GM18909 (cell line): ENCODE results near the gene COL4A2.
A peak's percentile ranks its signal among the peaks of the same experiment; 100 is the strongest.
"Not testable (repeated sequence)": the region's sequence is repeated elsewhere in the genome, so short reads cannot be mapped to it uniquely, and the experiment has no call there.

Source experiments
- ATAC-seq: cut with Tn5 transposase; IDR thresholded peaks from one replicate; pipeline ENCODE4 v1.9.1; 2021; ENCODE audit warnings: mild to moderate bottlenecking; ENCODE audit not compliant: unreplicated experiment, poor library complexity

Gene COL4A2

DNA sequence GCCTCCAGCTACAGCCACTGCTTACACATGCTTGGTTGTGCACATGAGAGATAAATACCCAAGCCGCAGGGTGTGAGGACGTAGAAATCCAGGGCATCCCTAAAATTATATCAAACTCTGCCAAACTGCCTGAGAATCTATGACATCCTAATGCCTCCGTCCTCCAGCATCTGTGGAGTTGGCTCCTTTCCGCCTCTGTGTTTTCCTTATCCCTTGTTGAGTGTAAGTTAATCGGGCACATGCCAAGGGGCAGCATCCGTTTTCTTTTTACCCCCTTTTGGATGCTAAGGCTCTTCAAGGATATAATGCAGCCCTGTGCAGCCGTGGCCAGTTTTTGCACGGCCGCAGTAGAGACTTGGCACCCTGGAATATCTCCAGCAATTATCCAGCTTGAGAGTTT is 66.5 kb downstream of the COL4A2 start:
- ATAC-seq = no peak

DNA sequence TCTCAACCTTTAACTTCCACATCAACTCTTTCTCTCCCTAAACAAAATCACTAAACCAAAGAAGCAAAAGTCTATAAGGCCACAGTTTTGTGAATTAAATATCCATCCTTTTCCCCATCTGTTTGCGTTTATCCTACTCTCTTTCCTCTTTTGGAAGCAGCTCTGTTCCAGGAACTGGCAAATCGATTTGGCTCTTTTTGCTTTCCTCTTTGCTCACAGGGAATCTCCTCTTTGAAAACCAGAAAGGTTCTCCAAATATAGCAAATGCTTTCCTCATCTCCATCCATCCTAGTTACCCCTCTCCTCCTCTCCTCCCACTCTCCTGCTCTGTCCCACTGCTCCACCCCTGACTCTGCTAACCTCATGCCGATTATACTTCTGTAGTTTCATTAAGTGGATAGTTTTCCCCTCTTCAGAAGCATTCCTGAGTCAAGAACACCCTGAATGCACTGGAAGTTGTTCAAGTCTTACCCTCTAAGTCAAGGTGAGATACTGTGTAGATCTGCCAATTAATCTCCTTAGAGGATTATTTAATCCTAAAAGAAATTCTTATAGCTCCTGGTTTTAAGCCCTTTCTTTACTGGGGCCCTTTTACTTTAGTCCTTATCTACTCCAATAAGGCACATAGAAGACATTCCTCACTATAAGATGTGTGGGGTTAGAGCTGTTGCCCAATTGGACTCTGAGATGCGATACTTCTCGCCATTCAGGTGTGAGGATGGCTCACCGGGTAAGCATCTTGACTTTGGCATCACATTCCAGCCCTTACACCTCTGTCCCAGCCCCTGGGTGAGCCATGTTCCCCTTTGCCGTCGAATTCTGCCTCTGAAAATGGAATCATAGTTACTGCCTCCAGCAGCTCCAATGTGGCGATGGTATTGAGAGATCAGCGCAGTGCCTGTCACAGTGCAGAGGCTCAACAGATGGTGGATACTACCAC is 67.6 kb downstream of the COL4A2 start:
- no peak for ATAC-seq

DNA sequence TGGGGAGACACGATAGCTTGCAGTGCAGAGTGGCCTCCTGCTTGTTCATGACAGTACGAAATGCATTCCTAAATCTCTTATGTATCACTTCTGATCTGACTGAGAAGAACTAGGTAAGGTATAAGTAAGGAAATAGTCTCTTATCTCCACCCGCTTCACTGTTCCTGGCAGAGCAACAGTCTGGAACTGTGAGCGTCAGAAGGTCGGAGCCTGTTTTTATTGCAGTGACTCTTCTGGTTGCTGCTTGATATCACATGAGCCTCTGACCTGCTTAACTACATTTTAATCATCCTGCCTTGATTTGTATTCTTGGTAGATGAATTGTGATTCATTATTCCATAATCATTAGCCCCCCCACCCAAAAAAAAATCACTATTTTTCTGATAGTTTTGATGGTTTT is 69.0 kb downstream of the COL4A2 start:
- ATAC-seq = no peak

DNA sequence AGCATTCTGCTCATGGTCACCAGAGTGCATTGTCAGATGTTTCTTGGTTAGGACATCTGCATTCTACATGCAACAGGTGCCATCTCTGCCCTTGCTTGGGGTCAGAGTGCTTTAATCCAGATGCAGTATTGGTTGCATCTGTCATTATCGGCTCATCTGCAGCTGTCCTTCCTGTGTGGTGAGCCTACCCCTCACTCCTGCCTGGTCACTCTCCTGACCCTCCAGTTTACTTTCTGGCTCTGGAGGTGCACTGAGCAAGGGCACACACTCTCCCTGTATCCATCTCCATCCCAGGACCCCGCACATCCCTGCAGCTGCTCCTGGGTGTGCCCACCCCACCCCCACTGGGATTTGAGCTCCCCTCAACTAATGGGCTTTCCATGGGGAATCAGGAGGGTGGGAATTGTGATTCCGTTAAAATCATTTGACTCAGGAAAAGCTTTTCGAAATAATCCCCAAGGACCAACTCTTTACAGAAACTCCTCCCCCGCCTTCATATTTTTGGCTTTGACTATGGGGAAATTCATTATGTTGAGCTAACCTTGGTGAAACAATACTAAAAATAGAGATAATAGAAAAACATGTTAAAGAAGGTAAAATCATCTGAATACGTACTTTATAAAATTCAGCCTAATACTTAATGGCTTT is 70.2 kb downstream of the COL4A2 start:
- ATAC-seq = no peak

DNA sequence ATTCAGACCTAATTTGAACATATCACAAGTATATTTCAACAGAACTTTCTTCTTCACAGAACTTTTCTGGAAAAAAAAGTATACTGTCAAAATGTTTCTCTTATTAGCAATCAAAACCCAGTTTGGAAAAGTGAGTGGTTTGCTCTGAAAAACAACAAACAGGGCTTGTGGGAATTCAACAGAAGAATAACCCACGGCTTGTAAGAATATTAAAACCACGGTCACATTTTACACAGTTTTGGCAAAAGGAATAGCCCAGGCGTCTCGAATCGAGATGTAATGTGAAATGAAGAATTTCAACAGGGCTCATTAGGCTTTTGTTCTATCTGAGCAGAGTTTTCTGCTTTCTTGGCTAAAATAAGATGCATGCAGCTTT is 70.7 kb downstream of the COL4A2 start:
- no peak for ATAC-seq

DNA sequence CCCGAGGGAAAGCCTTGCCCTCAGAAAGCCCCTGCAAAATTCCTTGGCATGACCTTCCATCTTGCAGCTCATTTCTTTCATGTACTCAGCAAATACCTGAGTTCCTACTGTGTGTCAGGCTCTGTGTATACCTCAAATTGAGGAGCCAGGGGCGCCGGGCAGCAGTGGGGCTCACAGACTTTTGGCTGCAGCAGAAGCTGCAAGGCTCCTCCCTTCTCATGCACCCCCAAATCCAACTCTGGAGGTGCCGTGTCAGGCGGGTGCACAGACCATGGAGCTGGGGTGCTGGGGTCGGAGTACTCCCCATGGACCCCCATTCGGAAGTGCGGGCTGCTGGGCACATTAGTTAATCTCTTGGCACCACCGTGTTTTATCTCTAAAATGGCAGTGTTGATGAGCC is 72.3 kb downstream of the COL4A2 start:
- no peak for ATAC-seq

DNA sequence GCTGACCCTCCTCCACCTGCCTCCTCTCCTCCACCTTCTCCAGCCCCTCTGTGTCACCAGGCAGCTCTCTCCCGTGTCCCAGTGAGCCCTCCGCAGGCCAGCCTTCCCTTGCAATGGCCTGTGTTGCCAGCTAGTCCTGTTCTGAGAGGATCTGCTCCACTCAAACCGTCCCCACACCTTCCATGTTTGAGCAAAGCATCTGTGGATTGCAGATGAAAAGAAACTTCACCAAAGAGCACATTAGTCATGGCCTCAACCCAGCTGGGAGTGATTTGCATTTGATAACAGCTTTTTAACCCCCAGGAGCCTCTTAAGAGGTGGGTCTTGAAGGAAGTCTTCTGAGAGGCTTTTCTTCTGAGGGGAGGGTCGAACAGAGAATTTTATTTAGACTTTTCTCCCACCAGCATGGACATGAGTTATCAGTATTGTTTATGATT is 72.8 kb downstream of the COL4A2 start:
- no peak for ATAC-seq

DNA sequence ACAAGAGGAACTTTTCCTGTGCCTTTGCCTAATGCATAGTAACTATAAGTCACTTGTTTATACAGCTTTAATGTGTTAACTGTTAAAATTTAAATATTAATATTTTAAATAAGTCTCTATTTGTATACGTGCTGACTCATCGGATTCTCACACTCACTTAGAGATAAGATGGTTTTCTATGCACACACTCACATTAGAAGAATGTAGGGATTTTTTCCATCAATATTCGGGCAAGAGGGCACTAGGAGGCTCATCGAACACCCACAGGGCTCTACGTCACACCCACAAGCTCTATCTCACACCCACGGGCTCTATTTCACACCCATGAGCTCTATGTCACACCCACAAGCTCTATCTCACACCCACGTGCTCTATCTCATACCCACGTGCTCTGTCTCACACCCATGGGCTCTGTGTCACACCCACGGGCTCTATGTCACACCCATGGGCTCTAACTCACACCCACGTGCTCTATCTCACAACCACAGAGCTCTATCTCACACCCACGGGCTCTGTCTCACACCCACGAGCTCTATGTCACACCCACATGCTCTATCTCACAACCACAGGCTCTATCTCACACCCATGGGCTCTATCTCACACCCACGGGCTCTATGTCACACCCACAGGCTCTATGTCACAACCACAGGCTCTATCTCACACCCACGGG is 73.4 kb downstream of the COL4A2 start:
- no peak for ATAC-seq

DNA sequence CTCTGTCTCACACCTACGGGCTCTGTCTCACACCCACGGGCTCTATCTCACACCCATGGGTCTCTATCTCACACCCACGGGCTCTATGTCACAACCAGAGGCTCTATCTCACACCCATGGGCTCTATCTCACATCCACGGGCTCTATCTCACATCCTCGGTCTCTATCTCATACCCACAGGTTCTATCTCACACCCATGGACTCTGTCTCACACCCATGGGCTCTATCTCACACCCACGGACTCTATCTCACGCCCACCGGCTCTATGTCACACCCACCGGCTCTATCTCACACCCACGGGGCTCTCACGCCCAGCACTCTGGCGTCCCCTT is 73.9 kb downstream of the COL4A2 start:
- no peak for ATAC-seq

DNA sequence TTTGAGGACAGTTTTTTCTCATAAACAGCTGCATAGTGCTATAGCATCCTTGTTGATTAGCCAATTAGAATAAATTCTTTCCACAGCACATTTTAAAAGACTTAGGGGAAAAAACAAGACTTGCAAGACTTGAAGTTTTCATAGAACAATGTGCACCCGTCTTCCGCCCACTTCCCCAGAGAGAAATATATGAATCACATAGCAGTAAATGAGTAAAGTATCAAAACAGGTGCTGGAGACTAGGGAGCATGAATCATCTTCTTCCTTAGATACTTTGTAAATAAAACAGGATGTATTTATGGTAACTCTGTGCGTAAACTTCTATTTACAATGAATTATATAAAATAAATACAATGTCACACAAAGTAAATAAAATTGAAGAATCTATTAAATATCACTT is 75.1 kb downstream of the COL4A2 start:
- ATAC-seq = no peak

DNA sequence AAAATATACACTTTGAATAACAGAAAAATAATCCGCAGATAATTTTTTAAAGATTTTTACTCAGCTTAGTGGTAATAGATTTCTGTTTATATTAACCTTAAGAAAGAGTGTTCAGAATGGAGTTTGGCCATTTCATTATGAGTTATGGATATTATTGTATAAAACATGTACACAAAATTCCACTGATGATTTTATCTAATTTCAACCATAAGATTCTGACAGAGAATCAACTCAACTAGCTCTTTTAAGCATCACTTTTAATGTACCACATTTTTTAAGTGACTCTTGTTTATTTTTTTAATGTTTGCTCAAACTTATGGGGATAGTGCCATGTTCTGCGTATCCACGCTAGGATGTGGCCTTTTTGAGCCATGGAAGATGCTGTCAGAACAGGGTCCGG is 75.7 kb downstream of the COL4A2 start:
- no peak for ATAC-seq

DNA sequence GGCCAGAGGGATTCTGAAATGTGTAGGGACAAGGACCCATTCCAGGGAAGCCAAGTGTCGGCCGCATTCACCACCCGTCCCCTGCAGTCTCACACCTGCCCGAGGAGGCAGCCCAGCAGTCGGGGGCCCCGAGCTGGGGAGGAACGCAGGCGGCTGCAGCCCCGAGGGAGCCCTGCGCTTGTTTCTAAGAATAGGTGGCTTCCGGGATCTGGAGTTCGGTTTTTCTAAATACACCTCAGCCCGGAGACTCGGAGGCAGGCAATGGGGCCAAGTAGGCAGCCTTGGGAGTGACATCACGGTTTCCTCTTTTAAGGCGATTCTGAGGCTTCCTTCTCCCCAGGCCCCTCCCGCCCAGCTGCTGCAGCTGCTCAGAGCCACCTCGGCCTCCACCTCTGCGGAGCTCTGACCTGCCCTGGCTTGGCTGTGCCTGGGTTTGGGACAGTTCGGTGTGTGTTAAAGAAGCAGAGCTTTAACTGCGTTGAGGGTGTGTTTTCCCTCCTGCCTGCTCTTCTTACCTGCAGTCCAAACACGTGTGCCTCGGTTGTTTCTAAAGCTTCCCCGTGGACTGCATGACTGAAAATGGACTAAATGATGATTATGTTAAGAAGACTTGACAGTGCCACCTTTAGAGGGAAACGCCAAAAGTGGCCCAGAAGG is 80.5 kb downstream of the COL4A2 start:
- ATAC-seq = peak; percentile 95

DNA sequence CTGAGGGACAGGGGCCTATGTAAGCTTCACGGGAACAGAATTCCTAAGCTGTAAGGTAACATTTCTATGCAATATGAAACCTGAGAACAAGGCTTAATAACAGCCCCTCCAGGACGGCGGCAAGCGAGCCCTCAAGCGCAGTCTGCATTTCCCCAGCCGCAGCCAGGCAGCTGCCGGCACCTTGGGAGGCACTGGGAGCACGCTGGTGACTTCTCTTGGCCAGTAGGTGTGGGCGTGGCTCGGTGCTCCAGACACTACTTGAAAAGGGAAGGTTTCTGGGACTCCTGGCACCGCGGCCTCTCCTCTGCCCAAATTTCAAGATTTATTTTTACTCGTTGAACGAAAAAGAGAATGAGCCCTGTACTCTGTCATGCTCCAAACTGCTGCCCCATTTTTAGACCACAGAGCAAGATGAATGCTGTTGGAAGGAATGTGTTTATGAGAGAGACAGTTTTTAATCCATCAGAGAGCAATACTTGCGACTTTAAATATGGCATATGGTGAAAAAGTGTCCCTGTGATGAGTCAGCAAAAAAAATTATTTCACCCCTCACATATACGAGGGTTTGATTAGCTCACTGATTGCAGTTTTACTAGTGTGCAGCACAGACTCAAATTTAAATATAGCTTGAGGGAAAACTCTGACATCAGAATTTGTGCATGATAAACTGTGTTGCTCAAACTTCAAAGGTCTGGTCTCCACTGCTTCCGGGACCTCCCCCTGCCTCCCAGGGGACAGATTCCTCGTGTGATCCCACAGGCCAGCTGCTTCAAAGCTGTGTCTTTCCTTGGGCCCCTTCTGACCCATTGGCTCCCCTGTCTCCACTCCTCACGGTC is 81.2 kb downstream of the COL4A2 start:
- ATAC-seq = no peak

DNA sequence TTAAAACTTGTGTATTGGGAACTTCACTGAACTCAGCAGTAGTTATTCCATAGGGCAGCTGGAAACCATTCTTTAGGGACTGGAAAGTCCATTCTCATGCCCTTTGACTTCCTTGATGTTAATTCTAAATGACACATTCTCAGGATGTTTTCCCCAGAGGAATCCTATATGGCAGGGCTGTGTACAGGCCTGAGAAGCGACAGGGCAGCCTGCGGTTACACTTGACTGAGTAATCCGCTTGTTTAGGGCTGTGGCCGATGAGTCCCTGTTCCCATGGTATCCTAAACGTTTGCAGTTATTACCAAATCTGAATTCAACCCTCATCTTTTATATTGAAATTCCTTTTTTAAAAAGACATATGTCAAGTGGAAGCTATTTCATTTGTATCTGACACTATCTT is 83.5 kb downstream of the COL4A2 start:
- ATAC-seq = no peak

DNA sequence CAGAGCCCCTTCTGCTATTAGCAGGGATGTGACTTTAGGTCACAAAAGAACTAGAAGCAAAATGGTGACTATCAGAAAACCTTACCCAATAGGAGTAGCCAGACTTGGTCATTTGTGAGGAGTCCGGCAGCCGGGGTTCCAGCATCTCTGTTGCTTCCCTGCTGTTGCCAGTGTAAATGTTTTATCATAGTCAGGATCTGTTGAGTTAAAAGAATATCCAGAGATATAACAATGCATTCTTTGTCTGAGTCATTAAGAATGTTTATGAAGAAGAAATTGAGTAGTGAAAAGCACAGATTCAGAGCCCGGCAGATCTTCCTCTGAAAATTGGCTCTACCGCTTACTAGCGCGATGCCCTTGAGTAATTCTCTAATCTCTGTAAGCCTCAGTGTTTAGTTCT is 84.2 kb downstream of the COL4A2 start:
- no peak for ATAC-seq

DNA sequence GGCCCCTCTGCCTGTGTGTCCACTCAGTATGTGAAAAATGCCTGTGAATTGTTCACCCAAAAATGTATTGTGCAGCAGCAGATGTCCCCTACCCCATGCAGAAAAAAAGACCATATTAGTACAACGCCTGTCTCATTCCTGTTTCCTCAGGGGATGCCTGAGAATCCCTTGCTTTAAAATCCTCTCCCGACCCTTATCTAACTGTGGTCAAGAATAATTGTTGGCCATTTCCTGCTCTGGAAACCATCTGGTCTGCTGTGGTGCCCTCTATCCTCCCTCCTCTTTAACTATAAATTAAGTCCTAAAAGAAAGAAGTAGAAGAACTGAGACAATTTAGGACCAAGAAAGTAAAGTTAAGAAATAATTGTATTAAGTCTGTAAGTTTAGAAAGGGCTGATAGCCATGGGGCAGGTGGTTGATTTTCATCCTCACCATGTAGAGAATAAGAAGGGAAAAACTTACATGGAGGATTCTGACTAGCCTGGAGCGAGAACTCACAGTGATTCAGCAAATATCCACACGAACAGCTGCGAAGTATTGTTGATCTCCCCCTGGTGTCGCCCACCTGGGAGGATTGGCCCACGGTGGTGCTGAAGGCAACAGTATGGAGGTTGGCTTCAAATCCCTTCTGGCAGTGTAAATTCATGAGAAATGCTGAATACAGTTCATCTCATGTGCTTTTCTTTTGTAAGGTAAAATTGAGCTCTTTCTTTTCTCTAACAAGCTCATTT is 85.6 kb downstream of the COL4A2 start:
- no peak for ATAC-seq

DNA sequence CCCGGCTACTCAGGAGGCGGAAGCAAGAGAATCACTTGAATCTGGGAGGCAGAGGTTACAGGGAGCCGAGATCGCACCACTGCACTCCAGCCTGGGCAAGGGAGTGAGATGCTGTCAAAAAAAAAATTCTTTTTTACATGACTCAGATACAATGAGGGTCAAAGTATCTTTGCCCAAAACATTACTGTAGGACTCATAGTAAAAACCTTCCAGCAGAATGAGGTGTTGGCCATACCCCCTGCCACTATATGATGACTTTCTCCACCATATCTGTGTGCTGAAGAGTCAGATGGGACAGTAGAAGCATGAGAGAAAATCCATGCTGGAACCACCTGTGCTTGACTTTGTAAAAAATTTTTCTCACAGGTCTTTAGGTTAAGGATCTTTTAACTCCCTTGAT is 86.7 kb downstream of the COL4A2 start:
- no peak for ATAC-seq

DNA sequence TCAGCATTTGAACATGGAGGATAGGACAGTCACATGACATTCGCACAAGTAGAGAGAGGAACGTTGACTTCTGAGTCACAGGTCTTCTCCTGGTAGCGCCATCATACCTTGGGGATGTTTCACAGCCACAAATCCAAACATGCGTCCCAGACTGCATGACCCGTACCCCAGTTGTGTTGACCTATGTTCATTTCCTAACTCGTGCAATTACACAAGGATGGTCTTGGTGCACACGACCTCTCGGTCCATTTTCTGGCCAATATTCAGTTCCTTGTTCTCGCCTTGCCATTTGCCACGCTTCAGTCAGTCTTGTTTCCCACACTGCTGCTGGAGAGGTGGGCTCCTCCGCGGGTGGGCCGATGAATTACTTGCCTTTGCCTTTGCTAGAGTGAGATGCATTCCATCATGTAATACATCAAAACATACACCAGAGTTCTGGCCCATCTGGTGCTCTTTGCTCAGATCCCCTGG is 87.3 kb downstream of the COL4A2 start:
- ATAC-seq = no peak

DNA sequence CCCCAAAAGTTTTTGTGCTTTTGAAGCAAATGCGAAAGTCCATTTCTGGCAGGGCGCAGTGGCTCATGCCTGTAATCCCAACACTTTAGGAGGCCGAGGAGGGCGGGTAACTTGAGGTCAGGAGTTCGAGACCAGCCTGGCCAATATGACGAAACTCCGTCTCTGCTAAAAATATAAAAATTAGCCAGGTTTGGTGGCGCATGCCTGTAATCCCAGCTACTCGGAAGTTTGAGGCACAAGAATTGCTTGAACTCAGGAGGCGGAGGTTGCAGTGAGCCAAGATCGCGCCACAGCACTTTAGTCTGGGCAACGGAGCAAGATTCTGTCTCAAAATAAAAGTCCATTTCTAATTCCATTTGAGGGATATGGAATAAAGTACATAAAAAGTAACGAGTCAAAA is 88.5 kb downstream of the COL4A2 start:
- not testable (repeated sequence) for ATAC-seq
